Smooth muscle cell (in vitro differentiated cells): ENCODE results near the gene SP140L. TPM values are rescaled to one million over a fixed set of nuclear protein-coding genes. Genes with fewer than 3 reads are reported as not detected.

Experiments
- DNase-seq: peaks from one replicate; lab custom pipeline; 2025; ENCODE audit not compliant: unreplicated experiment; lab: John Stamatoyannopoulos, UW
- H2AFZ ChIP-seq: fragments of 200-600 bp; sonication (generic); 2 replicates; pipeline ENCODE4 v1.6.0; 2016; ENCODE audit warnings: antibody characterized with exemption, low read depth, mild to moderate bottlenecking
- H3F3A ChIP-seq: fragments of 200-600 bp; sonication (generic); 2 replicates; pipeline ENCODE4 v1.6.0; 2017; ENCODE audit warnings: antibody characterized with exemption, low read depth
- H3K27ac ChIP-seq: fragments of 200-600 bp; sonication (generic); 2 replicates; pipeline ENCODE4 v1.5.1; 2016; ENCODE audit warnings: low read depth, mild to moderate bottlenecking
- H3K27me3 ChIP-seq: fragments of 200-600 bp; sonication (generic); 2 replicates; pipeline ENCODE4 v1.6.1; 2016; ENCODE audit warnings: low read depth, mild to moderate bottlenecking
- H3K36me3 ChIP-seq: fragments of 200-600 bp; sonication (generic); 2 replicates; pipeline ENCODE4 v1.5.1; 2016; ENCODE audit warnings: low read depth
- H3K4me1 ChIP-seq: fragments of 200-600 bp; sonication (generic); 2 replicates; pipeline ENCODE4 v1.5.1; 2016; ENCODE audit warnings: low read depth
- H3K4me2 ChIP-seq: fragments of 200-600 bp; sonication (generic); 2 replicates; pipeline ENCODE4 v1.6.0; 2016; ENCODE audit warnings: mild to moderate bottlenecking
- H3K4me3 ChIP-seq: fragments of 200-600 bp; sonication (generic); 2 replicates; pipeline ENCODE4 v1.5.1; 2016; ENCODE audit warnings: mild to moderate bottlenecking
- H3K79me2 ChIP-seq: fragments of 200-600 bp; sonication (generic); 2 replicates; pipeline ENCODE4 v1.6.0; 2016; ENCODE audit warnings: low read depth, mild to moderate bottlenecking
- H3K9ac ChIP-seq: fragments of 200-600 bp; sonication (generic); 2 replicates; pipeline ENCODE4 v1.6.0; 2016; ENCODE audit warnings: low read depth
- H3K9me3 ChIP-seq: fragments of 200-600 bp; sonication (generic); replicated peaks from 2 replicates; pipeline ENCODE4 v1.5.1; 2016; ENCODE audit warnings: low read depth
- H4K20me1 ChIP-seq: fragments of 200-600 bp; sonication (generic); 2 replicates; pipeline ENCODE4 v1.6.0; 2016; ENCODE audit warnings: low read depth
- CTCF ChIP-seq: fragments of 200-600 bp; sonication (generic); IDR thresholded peaks from 2 replicates; pipeline ENCODE4 v1.5.1; 2017; ENCODE audit warnings: borderline replicate concordance, mild to moderate bottlenecking, antibody characterized with exemption; ENCODE audit not compliant: insufficient read depth, poor library complexity, severe bottlenecking
- WGBS: methylation state at CpG from one replicate; pipeline ENCODE4 v1.1.7; 2016; ENCODE audit warnings: low lambda C conversion rate; 5-methylcytosine and 5-hydroxymethylcytosine counted together
- polyA plus RNA-seq: library from polyadenylated mRNA; unstranded; fragments of >200 nt; fragmentation: Nextera tagmentation; extraction: Ambion mirVana; gene quantifications from 2 replicates; pipeline ENCODE4 v1.2.1, GENCODE V29; 2016
- total RNA-seq: library from RNA; depleted of rRNA; stranded (reverse); fragments of >200 nt; gene quantifications from 2 replicates; pipeline ENCODE4 v1.2.3, GENCODE V29; 2014

Gene SP140L
- total and polyA plus RNA-seq, 2 experiments from 2014 or later, result 0.90 to 1.6 TPM

GRCh38 chr2:230411570-230412370, 84.8 kb downstream of the SP140L start:
- H3K27ac ChIP-seq, result no peak overlapping the region

GRCh38 chr2:230412371-230412711, 85.3 kb downstream of the SP140L start:
- H3K9ac ChIP-seq, result no peak overlapping the region
- no peaks in the 10 kb centered on the region for H3K36me3 ChIP-seq
- H3F3A ChIP-seq, result no peaks in the 10 kb centered on the region
- no peaks in the 10 kb centered on the region for H4K20me1 ChIP-seq
- 100% methylated on average over 3 of the region's 3 CpGs for WGBS
- no peaks in the 10 kb centered on the region for H3K79me2 ChIP-seq
- no peak for TF ChIP-seq CTCF
- peak overlapping the region; percentile 98 for H2AFZ ChIP-seq
- no peak overlapping the region for H3K27ac ChIP-seq
- no peaks in the 10 kb centered on the region for H3K4me1 ChIP-seq
- peak overlapping the region; percentile 89 for H3K4me3 ChIP-seq
- DNase-seq, result no peak
- H3K9me3 ChIP-seq, result no peaks in the 10 kb centered on the region
- peak overlapping the region; percentile 95 for H3K4me2 ChIP-seq
- peaks cover 10% of the 10 kb centered on the region for H3K27me3 ChIP-seq

More at GRCh38 chr2:230411570-230412370, 84.8 kb downstream of the SP140L start:
- peak overlapping the region; percentile 69 for H3K9ac ChIP-seq
- no peaks in the 10 kb centered on the region for H4K20me1 ChIP-seq
- peak overlapping the region; percentile 89 for H3K4me3 ChIP-seq
- H3K4me2 ChIP-seq, result peak overlapping the region; percentile 95
- no peaks in the 10 kb centered on the region for H3K36me3 ChIP-seq
- peak overlapping the region; percentile 98 for H2AFZ ChIP-seq
- peak; percentile 42 for DNase-seq
- H3K4me1 ChIP-seq, result no peaks in the 10 kb centered on the region
- peaks cover 10% of the 10 kb centered on the region for H3K27me3 ChIP-seq
- H3K79me2 ChIP-seq, result no peaks in the 10 kb centered on the region
- H3K9me3 ChIP-seq, result no peaks in the 10 kb centered on the region
- TF ChIP-seq CTCF, result no peak
- 5% methylated on average over 56 of the region's 57 CpGs for WGBS
- no peaks in the 10 kb centered on the region for H3F3A ChIP-seq

- H3K27ac ChIP-seq, result no peak overlapping the region
- H3K27me3 ChIP-seq, result peaks cover 10% of the 10 kb centered on the region
- no peaks in the 10 kb centered on the region for H3K9me3 ChIP-seq
- no peaks in the 10 kb centered on the region for H4K20me1 ChIP-seq
- no peaks in the 10 kb centered on the region for H3K79me2 ChIP-seq
- 97% methylated on average over 9 of the region's 9 CpGs for WGBS
- H3K4me1 ChIP-seq, result no peaks in the 10 kb centered on the region
- no peak for DNase-seq
- no peak overlapping the region for H3K9ac ChIP-seq
- H3K36me3 ChIP-seq, result no peaks in the 10 kb centered on the region
- H2AFZ ChIP-seq, result no peak overlapping the region
- H3K4me3 ChIP-seq, result no peak overlapping the region
- H3F3A ChIP-seq, result no peaks in the 10 kb centered on the region
- TF ChIP-seq CTCF, result no peak
- no peak overlapping the region for H3K4me2 ChIP-seq
Observed at GRCh38 chr2:230412846-230413245, 85.9 kb downstream of the SP140L start.

- no peaks in the 10 kb centered on the region for H3K79me2 ChIP-seq
- no peak overlapping the region for H3K9ac ChIP-seq
- WGBS, result 95% methylated on average over 3 of the region's 3 CpGs
- DNase-seq, result no peak
- no peaks in the 10 kb centered on the region for H3K4me1 ChIP-seq
- no peaks in the 10 kb centered on the region for H4K20me1 ChIP-seq
- H3F3A ChIP-seq, result no peaks in the 10 kb centered on the region
- no peak overlapping the region for H3K4me2 ChIP-seq
- peaks cover 10% of the 10 kb centered on the region for H3K27me3 ChIP-seq
- H3K9me3 ChIP-seq, result no peaks in the 10 kb centered on the region
- no peak overlapping the region for H2AFZ ChIP-seq
- H3K36me3 ChIP-seq, result no peaks in the 10 kb centered on the region
- H3K27ac ChIP-seq, result no peak overlapping the region
- H3K4me3 ChIP-seq, result no peak overlapping the region
- no peak for TF ChIP-seq CTCF
Observed at GRCh38 chr2:230413479-230413878, 86.5 kb downstream of the SP140L start.
